HUES6 (cell line): ENCODE measurements around the gene RIMS3.

Source experiments
- H3K27ac ChIP-seq: 2 replicates; pipeline ENCODE4 v1.7.0; 2013; ENCODE audit warnings: low read depth, mild to moderate bottlenecking, low read length, inconsistent platforms
- H3K27me3 ChIP-seq: 2 replicates; pipeline ENCODE4 v1.6.1; 2013; ENCODE audit warnings: low read length; ENCODE audit not compliant: control insufficient read depth, insufficient read depth
- H3K36me3 ChIP-seq: 2 replicates; pipeline ENCODE4 v1.6.1; 2013; ENCODE audit warnings: low read length; ENCODE audit not compliant: control insufficient read depth, insufficient read depth
- H3K4me1 ChIP-seq: 2 replicates; pipeline ENCODE4 v1.6.1; 2013; ENCODE audit warnings: low read length; ENCODE audit not compliant: control insufficient read depth, insufficient read depth
- H3K4me3 ChIP-seq: 2 replicates; pipeline ENCODE4 v1.5.1; 2013; ENCODE audit warnings: low read depth, low read length
- H3K9ac ChIP-seq: one replicate; pipeline ENCODE4 v1.6.1; 2013; ENCODE audit warnings: mild to moderate bottlenecking, low read length
- H3K9me3 ChIP-seq: 2 replicates; pipeline ENCODE4 v1.6.1; 2013; ENCODE audit warnings: low read depth, low read length; ENCODE audit not compliant: control insufficient read depth, insufficient read depth

Gene RIMS3

GRCh38 chr1:40652468-40652867, 13.0 kb downstream of the RIMS3 start:
- no peaks in the 10 kb centered on the region for H3K36me3 ChIP-seq
- no peak overlapping the region for H3K9ac ChIP-seq
- H3K27me3 ChIP-seq: no peaks in the 10 kb centered on the region
- H3K27ac ChIP-seq: no peak overlapping the region
- peaks cover 25% of the 10 kb centered on the region for H3K4me1 ChIP-seq
- no peaks in the 10 kb centered on the region for H3K9me3 ChIP-seq
- no peak overlapping the region for H3K4me3 ChIP-seq

GRCh38 chr1:40651138-40651857, 14.2 kb downstream of the RIMS3 start:
- no peaks in the 10 kb centered on the region for H3K27me3 ChIP-seq
- H3K4me3 ChIP-seq: no peak overlapping the region
- no peak overlapping the region for H3K9ac ChIP-seq
- H3K4me1 ChIP-seq: peaks cover 25% of the 10 kb centered on the region
- no peaks in the 10 kb centered on the region for H3K36me3 ChIP-seq
- no peaks in the 10 kb centered on the region for H3K9me3 ChIP-seq
- no peak overlapping the region for H3K27ac ChIP-seq

GRCh38 chr1:40650075-40650474, 15.4 kb downstream of the RIMS3 start:
- H3K27me3 ChIP-seq: no peaks in the 10 kb centered on the region
- no peak overlapping the region for H3K27ac ChIP-seq
- H3K4me3 ChIP-seq: no peak overlapping the region
- no peaks in the 10 kb centered on the region for H3K9me3 ChIP-seq
- H3K4me1 ChIP-seq: peaks cover 24% of the 10 kb centered on the region
- no peaks in the 10 kb centered on the region for H3K36me3 ChIP-seq
- H3K9ac ChIP-seq: no peak overlapping the region

GRCh38 chr1:40649592-40649930, 15.9 kb downstream of the RIMS3 start:
- Histone ChIP-seq H3K9ac (no peak overlapping the region), H3K4me3 (no peak overlapping the region)

GRCh38 chr1:40648928-40649591, 16.4 kb downstream of the RIMS3 start:
- H3K9ac ChIP-seq: no peak overlapping the region
- H3K9me3 ChIP-seq: no peaks in the 10 kb centered on the region
- H3K36me3 ChIP-seq: no peaks in the 10 kb centered on the region
- no peak overlapping the region for H3K4me3 ChIP-seq
- no peak overlapping the region for H3K27ac ChIP-seq
- H3K27me3 ChIP-seq: no peaks in the 10 kb centered on the region
- peaks cover 15% of the 10 kb centered on the region for H3K4me1 ChIP-seq

More at GRCh38 chr1:40649592-40649930, 15.9 kb downstream of the RIMS3 start:
- Histone ChIP-seq H3K27me3 (no peaks in the 10 kb centered on the region), H3K27ac (no peak overlapping the region), H3K4me1 (peaks cover 19% of the 10 kb centered on the region), H3K9me3 (no peaks in the 10 kb centered on the region), H3K36me3 (no peaks in the 10 kb centered on the region)

- Histone ChIP-seq H3K36me3 (no peaks in the 10 kb centered on the region), H3K27ac (no peak overlapping the region), H3K27me3 (no peaks in the 10 kb centered on the region), H3K4me3 (no peak overlapping the region), H3K9me3 (no peaks in the 10 kb centered on the region), H3K9ac (no peak overlapping the region), H3K4me1 (peaks cover 9% of the 10 kb centered on the region; the same call in 1 of the 2 replicates)
These were observed 17.3 kb downstream of the RIMS3 start for GRCh38 chr1:40648200-40648599.

- Histone ChIP-seq H3K27me3 (no peaks in the 10 kb centered on the region), H3K36me3 (no peaks in the 10 kb centered on the region), H3K27ac (no peak overlapping the region), H3K4me3 (no peak overlapping the region), H3K4me1 (peaks cover 7% of the 10 kb centered on the region; the same call in 1 of the 2 replicates), H3K9ac (no peak overlapping the region), H3K9me3 (no peaks in the 10 kb centered on the region)
These were observed 19.2 kb downstream of the RIMS3 start for GRCh38 chr1:40646315-40646714.

- no peak overlapping the region for H3K4me3 ChIP-seq
- H3K9me3 ChIP-seq: no peaks in the 10 kb centered on the region
- H3K36me3 ChIP-seq: no peaks in the 10 kb centered on the region; the same call in 1 of the 2 replicates
- peaks cover 1% of the 10 kb centered on the region; the same call in 1 of the 2 replicates for H3K4me1 ChIP-seq
- no peak overlapping the region for H3K9ac ChIP-seq
- no peaks in the 10 kb centered on the region for H3K27me3 ChIP-seq
- H3K27ac ChIP-seq: no peak overlapping the region
These were observed 20.3 kb downstream of the RIMS3 start for GRCh38 chr1:40645118-40645680.

- Histone ChIP-seq H3K9me3 (no peaks in the 10 kb centered on the region), H3K4me1 (no peaks in the 10 kb centered on the region)
These were observed 23.8 kb downstream of the RIMS3 start for GRCh38 chr1:40641601-40642242.

GRCh38 chr1:40640314-40641076, 25.0 kb downstream of the RIMS3 start:
- H3K27me3 ChIP-seq: no peaks in the 10 kb centered on the region
- H3K4me1 ChIP-seq: no peaks in the 10 kb centered on the region
- H3K27ac ChIP-seq: no peak overlapping the region
- H3K9me3 ChIP-seq: no peaks in the 10 kb centered on the region
- H3K9ac ChIP-seq: no peak overlapping the region
- H3K36me3 ChIP-seq: no peaks in the 10 kb centered on the region; the same call in 1 of the 2 replicates
- H3K4me3 ChIP-seq: no peak overlapping the region

More at GRCh38 chr1:40641601-40642242, 23.8 kb downstream of the RIMS3 start:
- Histone ChIP-seq H3K27me3 (no peaks in the 10 kb centered on the region), H3K4me3 (no peak overlapping the region), H3K27ac (no peak overlapping the region), H3K9ac (no peak overlapping the region), H3K36me3 (no peaks in the 10 kb centered on the region; the same call in 1 of the 2 replicates)
